Thymus (tissue), 11 donors: Measurements from ENCODE around the gene BTBD7. TPM values are rescaled to one million over a fixed set of nuclear protein-coding genes. Genes with fewer than 3 reads are reported as not detected.

Source experiments
- DNase-seq, 9 donors: peaks; one replicate each; pipeline ENCODE4 v3.0.0-alpha.2; 2013; ENCODE audit warnings: low spot score in 9 of 9, low read depth in 6 of 9, missing footprints in 1 of 9
- H3K27ac ChIP-seq, 2 donors: one replicate each; pipeline ENCODE4 v1.5.1; 2013; ENCODE audit warnings: control low read depth in 1 of 2, low read depth in 1 of 2, low read length in 1 of 2, mild to moderate bottlenecking in 1 of 2, moderate library complexity in 1 of 2
- H3K27me3 ChIP-seq, 2 donors: one replicate each; pipeline ENCODE4 v1.5.1; 2013; ENCODE audit warnings: low read length in 1 of 2; ENCODE audit not compliant: control insufficient read depth in 2 of 2, insufficient read depth in 1 of 2
- H3K36me3 ChIP-seq, 2 donors: one replicate each; pipeline ENCODE4 v1.5.1; 2013; ENCODE audit warnings: low read length in 1 of 2, mild to moderate bottlenecking in 1 of 2, moderate library complexity in 1 of 2; ENCODE audit not compliant: control insufficient read depth in 2 of 2, insufficient read depth in 2 of 2
- H3K4me1 ChIP-seq, 2 donors: one replicate each; pipeline ENCODE4 v1.5.1; 2013; ENCODE audit warnings: low read length in 2 of 2; ENCODE audit not compliant: control insufficient read depth in 2 of 2, insufficient read depth in 2 of 2
- H3K4me3 ChIP-seq, 2 donors: one replicate each; pipeline ENCODE4 v1.5.1; 2013; ENCODE audit warnings: low read length in 2 of 2, control low read depth in 1 of 2, mild to moderate bottlenecking in 1 of 2
- H3K9me3 ChIP-seq, 2 donors: one replicate each; pipeline ENCODE4 v1.5.1; 2013; ENCODE audit warnings: low read length in 1 of 2, mild to moderate bottlenecking in 1 of 2; ENCODE audit not compliant: control insufficient read depth in 2 of 2, insufficient read depth in 1 of 2
- WGBS: extraction: QIAGEN DNeasy Blood & Tissue Kit; methylation state at CpG from one replicate; pipeline ENCODE4 v1.1.7; 2013; 5-methylcytosine and 5-hydroxymethylcytosine counted together
- polyA plus RNA-seq: library from polyadenylated mRNA; stranded (reverse); fragments of 200-250 nt; gene quantifications from one replicate; pipeline ENCODE4 v1.2.3, GENCODE V29; 2013
- total RNA-seq: library from RNA; stranded (reverse); fragments of 120-200 nt; gene quantifications from one replicate; pipeline ENCODE4 v1.2.4, GENCODE V29; 2013
- donor health status: healthy.

BTBD7 gene
- total and polyA plus RNA-seq, 2 donors, result 8.4 to 10.5 TPM

DNA sequence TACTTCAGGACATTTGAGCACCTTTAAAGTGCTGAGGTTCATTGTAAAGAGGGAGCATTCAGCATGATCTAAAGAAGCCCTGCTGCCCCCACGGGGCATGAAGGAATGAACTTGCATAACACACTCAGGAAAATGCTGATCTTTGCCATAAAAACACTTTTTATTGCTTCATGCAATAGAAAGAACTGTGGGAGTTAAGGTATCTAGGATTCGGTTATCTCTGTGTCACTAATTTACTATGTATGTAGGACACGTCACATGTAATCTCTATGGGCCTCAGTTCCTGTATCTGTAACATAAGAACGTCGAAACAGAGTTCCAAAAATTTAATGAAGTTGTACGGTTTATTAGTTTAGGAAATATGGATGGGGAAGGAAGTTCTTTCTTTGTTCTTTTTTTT lies 33.0 kb downstream of the BTBD7 start:
- no peak overlapping the region for H3K27ac ChIP-seq
- no peak for DNase-seq
- no peaks in the 10 kb centered on the region for H3K9me3 ChIP-seq
- no peaks in the 10 kb centered on the region for H3K4me1 ChIP-seq
- no peak overlapping the region for H3K4me3 ChIP-seq
- WGBS, result 95% methylated on average over 6 of the region's 6 CpGs
- H3K36me3 ChIP-seq, result no peaks in the 10 kb centered on the region
- no peaks in the 10 kb centered on the region for H3K27me3 ChIP-seq

GRCh38 chr14:93299416-93299815 lies 33.4 kb downstream of the BTBD7 start:
- 97% methylated on average over 3 of the region's 3 CpGs for WGBS
- DNase-seq, result no peak
- H3K4me1 ChIP-seq, result no peaks in the 10 kb centered on the region
- no peak overlapping the region for H3K27ac ChIP-seq
- H3K4me3 ChIP-seq, result no peak overlapping the region
- no peaks in the 10 kb centered on the region for H3K36me3 ChIP-seq
- no peaks in the 10 kb centered on the region for H3K27me3 ChIP-seq
- H3K9me3 ChIP-seq, result no peaks in the 10 kb centered on the region

DNA sequence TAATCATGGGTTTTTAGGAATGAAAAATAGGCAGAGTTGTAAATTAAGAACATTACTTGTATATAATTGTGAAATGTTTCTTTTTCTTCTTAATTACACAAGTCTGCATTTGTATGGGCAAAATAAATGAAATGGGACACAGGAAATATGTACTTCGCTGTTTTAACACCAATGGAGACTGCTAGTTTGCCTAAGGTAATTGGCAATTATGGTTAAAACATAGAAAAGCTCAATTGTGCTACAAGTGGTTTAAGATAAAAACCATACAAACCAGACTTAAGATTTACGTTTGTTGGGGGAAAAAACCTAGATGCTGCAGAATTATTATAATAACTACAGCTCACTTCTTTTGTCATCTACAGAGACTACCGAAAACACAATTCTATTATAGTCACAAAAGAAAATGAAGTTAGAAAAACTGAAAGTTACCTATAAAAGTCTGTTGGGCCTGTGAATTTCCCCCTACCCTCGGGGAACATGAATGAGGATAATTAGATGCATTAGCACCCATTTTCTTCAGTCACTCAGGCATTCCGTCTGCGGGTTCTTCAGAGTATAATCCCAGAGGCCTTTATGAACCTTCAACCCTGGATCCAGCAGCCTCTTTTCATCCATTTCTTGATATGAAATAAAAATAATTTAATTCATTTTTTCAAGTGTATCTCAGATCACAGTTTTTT lies 37.2 kb downstream of the BTBD7 start:
- no peak for DNase-seq
- WGBS, result 97% methylated on average over 6 of the region's 6 CpGs
- H3K4me1 ChIP-seq, result no peaks in the 10 kb centered on the region
- no peak overlapping the region for H3K4me3 ChIP-seq
- peaks cover 0 to 6% of the 10 kb centered on the region in 2 donors for H3K36me3 ChIP-seq
- H3K27me3 ChIP-seq, result no peaks in the 10 kb centered on the region
- H3K9me3 ChIP-seq, result no peaks in the 10 kb centered on the region
- no peak overlapping the region for H3K27ac ChIP-seq

DNA sequence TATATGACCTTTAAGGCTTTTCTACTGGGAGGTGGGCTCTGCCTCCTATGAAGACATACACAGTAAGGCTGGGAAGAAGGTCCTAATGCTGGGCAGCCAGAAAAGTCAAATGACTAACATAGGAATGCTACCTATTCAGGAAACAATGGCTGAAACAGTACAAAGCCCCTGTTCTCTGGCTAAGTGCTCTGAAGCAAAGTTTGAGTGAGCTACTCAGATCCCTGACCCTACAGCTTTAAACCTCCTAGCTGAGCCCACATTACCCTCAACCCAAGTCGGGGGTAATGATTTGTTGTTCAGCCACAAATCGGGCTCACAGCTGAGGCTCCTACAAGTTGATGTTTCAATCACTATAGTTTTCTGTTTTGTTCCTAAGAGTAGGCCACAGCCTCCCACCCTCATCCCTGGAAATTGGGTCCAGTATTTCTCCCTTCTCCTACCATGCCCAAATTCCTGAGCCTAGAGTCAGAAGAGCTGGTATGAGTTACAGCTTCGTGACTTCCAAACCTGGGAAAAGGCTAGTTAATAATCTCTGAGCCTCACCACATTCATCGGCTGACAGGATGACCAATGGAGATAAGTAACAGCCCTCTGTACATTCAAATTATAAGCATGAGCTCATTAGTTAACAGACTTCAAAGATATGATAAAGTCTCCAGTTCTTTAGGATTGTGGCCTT lies 46.5 kb downstream of the BTBD7 start:
- 99% methylated on average over 4 of the region's 4 CpGs for WGBS
- Histone ChIP-seq H3K36me3 (peaks cover 3 to 4% of the 10 kb centered on the region in 2 donors), H3K4me3 (no peak overlapping the region), H3K27ac (no peak overlapping the region), H3K9me3 (no peaks in the 10 kb centered on the region), H3K4me1 (no peaks in the 10 kb centered on the region), H3K27me3 (no peaks in the 10 kb centered on the region)
- DNase-seq, result no peak

DNA sequence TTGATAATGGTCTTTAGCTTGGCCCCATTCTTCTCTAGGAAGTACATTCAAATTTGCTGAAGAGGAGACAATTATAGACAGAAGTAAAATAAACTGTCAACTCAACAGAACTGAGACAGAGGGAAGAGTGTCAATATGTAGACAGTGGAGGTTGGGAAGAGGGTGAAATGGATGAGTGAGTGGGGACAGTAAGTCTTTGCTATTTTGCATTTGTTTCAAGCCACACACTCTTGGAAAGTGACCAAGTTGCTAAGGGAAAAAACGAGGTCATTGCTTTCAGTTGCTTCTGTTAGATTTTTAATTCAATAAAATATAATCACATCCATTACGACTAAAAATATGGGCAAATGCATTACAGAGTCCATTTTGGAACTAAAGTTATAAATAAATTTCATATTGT lies 47.8 kb downstream of the BTBD7 start:
- Histone ChIP-seq H3K4me3 (no peak overlapping the region), H3K27ac (no peak overlapping the region), H3K27me3 (no peaks in the 10 kb centered on the region), H3K9me3 (no peaks in the 10 kb centered on the region), H3K36me3 (peaks cover 3 to 4% of the 10 kb centered on the region in 2 donors), H3K4me1 (no peaks in the 10 kb centered on the region)
- WGBS, result 96% methylated on average over 2 of the region's 2 CpGs
- DNase-seq, result no peak

DNA sequence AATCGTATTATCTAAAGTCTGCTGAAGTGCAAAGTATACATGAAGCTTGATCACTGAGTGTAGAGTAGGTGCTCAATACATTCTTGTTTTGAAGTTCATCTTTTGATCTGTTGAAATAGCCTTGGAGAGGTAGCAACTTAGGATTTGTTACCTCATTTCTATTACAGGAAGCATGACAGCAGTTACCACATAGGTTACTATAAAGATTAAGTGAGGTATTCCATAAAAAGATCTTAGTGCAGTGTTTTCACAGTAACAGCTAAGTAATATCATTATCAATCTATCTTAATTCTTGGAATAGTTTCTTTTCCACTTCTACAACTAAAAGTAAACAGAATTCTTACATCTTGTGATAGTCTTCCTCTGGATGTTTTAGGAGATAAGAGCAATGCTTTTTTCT lies 50.9 kb downstream of the BTBD7 start:
- Histone ChIP-seq H3K4me1 (no peaks in the 10 kb centered on the region), H3K9me3 (no peaks in the 10 kb centered on the region), H3K4me3 (no peak overlapping the region), H3K27me3 (no peaks in the 10 kb centered on the region), H3K36me3 (peaks cover 0 to 4% of the 10 kb centered on the region in 2 donors), H3K27ac (no peak overlapping the region)
- no peak for DNase-seq
- WGBS, result 93% methylated on average over 1 of the region's 1 CpG

DNA sequence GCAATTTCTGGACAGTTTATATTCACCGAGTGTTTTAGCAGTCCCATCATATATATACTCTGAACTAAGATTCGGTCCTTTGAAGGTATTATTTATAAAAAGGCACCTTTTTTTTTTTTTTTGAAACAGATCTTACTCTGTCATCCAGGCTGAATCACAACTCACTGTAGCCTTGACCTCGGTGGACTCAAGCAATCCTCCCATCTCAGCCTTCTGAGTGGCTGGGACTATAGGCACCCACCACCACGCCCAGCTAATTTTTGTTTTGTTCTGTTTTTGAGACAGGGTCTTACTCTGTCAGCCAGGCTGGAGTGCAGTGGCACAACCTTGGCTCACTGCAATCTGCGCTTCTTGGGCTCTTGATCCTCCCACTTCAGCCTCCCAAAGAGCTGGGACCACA lies 52.1 kb downstream of the BTBD7 start:
- Histone ChIP-seq H3K36me3 (no peaks in the 10 kb centered on the region), H3K27me3 (no peaks in the 10 kb centered on the region), H3K27ac (no peak overlapping the region), H3K4me1 (no peaks in the 10 kb centered on the region), H3K9me3 (no peaks in the 10 kb centered on the region), H3K4me3 (no peak overlapping the region)
- DNase-seq, result no peak
- WGBS, result 98% methylated on average over 5 of the region's 5 CpGs

DNA sequence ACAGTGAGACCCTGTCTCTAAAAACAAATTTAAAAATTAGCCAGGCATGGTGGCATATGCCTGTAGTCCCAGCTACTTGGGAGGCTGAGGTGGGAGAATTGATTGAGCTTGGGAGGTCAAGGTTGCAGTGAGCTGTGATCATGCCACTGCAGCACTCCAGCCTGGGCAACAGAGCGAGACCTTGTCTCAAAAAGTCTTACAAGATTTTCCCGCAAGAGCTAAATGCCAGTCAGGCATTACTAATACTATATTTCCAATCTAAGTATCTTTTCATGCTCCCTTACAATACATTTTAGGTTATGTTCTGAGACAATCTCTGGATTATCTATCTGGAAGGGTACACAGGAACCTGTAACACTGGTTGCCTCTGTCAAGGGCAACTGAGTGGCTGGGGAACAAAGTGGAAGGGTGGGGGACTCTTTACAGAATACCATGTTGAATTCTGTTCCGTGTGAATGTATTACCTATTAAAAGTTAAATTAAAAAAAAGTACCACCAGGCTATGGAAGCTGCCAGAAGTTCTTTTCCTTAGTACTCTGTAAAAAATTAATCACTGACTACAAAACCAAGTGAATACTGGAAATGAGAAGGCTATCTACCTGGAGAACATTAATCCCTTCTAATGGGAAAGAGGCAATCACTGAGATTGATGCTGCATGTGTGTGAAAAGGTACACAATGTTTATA lies 56.7 kb downstream of the BTBD7 start:
- no peak for DNase-seq
- Histone ChIP-seq H3K4me1 (no peaks in the 10 kb centered on the region), H3K36me3 (no peaks in the 10 kb centered on the region), H3K27me3 (no peaks in the 10 kb centered on the region), H3K27ac (no peak overlapping the region), H3K9me3 (no peaks in the 10 kb centered on the region), H3K4me3 (no peak overlapping the region)
- WGBS, result 96% methylated on average over 3 of the region's 3 CpGs

GRCh38 chr14:93274055-93274806 lies 58.6 kb downstream of the BTBD7 start:
- 97% methylated on average over 3 of the region's 3 CpGs for WGBS
- Histone ChIP-seq H3K27me3 (no peaks in the 10 kb centered on the region), H3K4me3 (no peak overlapping the region), H3K36me3 (no peaks in the 10 kb centered on the region), H3K4me1 (no peaks in the 10 kb centered on the region), H3K9me3 (no peaks in the 10 kb centered on the region), H3K27ac (no peak overlapping the region)
- DNase-seq, result no peak
